Neural progenitor cell (in vitro differentiated cells): Measurements from ENCODE around the gene GFER. TPM values are rescaled to one million over a fixed set of nuclear protein-coding genes. Genes with fewer than 3 reads are reported as not detected.
A peak's percentile ranks its signal among the peaks of the same experiment; 100 is the strongest.

ENCODE experiments used
- DNase-seq: peaks from one replicate; pipeline ENCODE4 v3.0.0-alpha.2; 2016; ENCODE audit warnings: low spot score
- H2AFZ ChIP-seq: fragments of 200-600 bp; sonication (generic); replicated peaks from 2 replicates; pipeline ENCODE4 v1.6.1; 2016; ENCODE audit warnings: antibody characterized with exemption
- H3F3A ChIP-seq: fragments of 200-600 bp; sonication (generic); 2 replicates; pipeline ENCODE4 v1.6.1; 2016; ENCODE audit warnings: antibody characterized with exemption, low read depth
- H3K27ac ChIP-seq: fragments of 200-600 bp; sonication (generic); 2 replicates; pipeline ENCODE4 v1.5.1; 2016; ENCODE audit warnings: mild to moderate bottlenecking
- H3K27me3 ChIP-seq: fragments of 200-600 bp; sonication (generic); 2 replicates; pipeline ENCODE4 v1.6.1; 2016; ENCODE audit warnings: mild to moderate bottlenecking, moderate library complexity
- H3K36me3 ChIP-seq: fragments of 200-600 bp; sonication (generic); 2 replicates; pipeline ENCODE4 v1.5.1; 2016
- H3K4me1 ChIP-seq: fragments of 200-600 bp; sonication (generic); 2 replicates; pipeline ENCODE4 v1.6.1; 2016; ENCODE audit warnings: mixed run types
- H3K4me2 ChIP-seq: fragments of 200-600 bp; sonication (generic); 2 replicates; pipeline ENCODE4 v1.6.1; 2016
- H3K4me3 ChIP-seq: fragments of 200-600 bp; sonication (generic); 2 replicates; pipeline ENCODE4 v1.5.1; 2016
- H3K79me2 ChIP-seq: fragments of 200-600 bp; sonication (generic); 2 replicates; pipeline ENCODE4 v1.6.1; 2016; ENCODE audit warnings: low read depth
- H3K9ac ChIP-seq: fragments of 200-600 bp; sonication (generic); 2 replicates; pipeline ENCODE4 v1.6.1; 2016
- H3K9me3 ChIP-seq: fragments of 200-600 bp; sonication (generic); 2 replicates; pipeline ENCODE4 v1.5.1; 2016; ENCODE audit warnings: low read depth
- H4K20me1 ChIP-seq: fragments of 200-600 bp; sonication (generic); 2 replicates; pipeline ENCODE4 v1.6.1; 2016; ENCODE audit warnings: low read depth
- H3K27ac Mint-ChIP-seq: 3 replicates; pipeline ENCODE4 v1.8.0; 2021; ENCODE audit warnings: mixed read lengths
- H3K27me3 Mint-ChIP-seq: 2 replicates; pipeline ENCODE4 v1.8.0; 2022; ENCODE audit warnings: low read depth, mild to moderate bottlenecking, inconsistent platforms, moderate library complexity, mixed read lengths; ENCODE audit not compliant: insufficient read depth
- H3K36me3 Mint-ChIP-seq: 3 replicates; pipeline ENCODE4 v1.8.0; 2021; ENCODE audit warnings: mixed read lengths
- H3K4me1 Mint-ChIP-seq: 3 replicates; pipeline ENCODE4 v1.8.0; 2021; ENCODE audit warnings: mixed read lengths
- H3K4me3 Mint-ChIP-seq: 3 replicates; pipeline ENCODE4 v1.8.0; 2021; ENCODE audit warnings: mild to moderate bottlenecking, moderate library complexity, mixed read lengths
- H3K9me3 Mint-ChIP-seq: 3 replicates; pipeline ENCODE4 v1.8.0; 2020; ENCODE audit warnings: mixed read lengths
- CTCF ChIP-seq: fragments of 200-600 bp; sonication (generic); IDR thresholded peaks from 2 replicates; pipeline ENCODE4 v1.5.1; 2017; ENCODE audit warnings: antibody characterized with exemption, mild to moderate bottlenecking
- EZH2 ChIP-seq: fragments of 200-600 bp; sonication (generic); IDR thresholded peaks from 2 replicates; pipeline ENCODE4 v1.6.1; 2017; ENCODE audit warnings: antibody characterized with exemption, mild to moderate bottlenecking, moderate library complexity
- EZH2phosphoT487 ChIP-seq: fragments of 200-600 bp; sonication (generic); IDR thresholded peaks from 2 replicates; pipeline ENCODE4 v1.6.1; 2017; ENCODE audit warnings: antibody characterized with exemption
- total RNA-seq: library from RNA; depleted of rRNA; stranded (reverse); fragments of >200 nt; gene quantifications from 2 replicates; pipeline ENCODE4 v1.2.3, GENCODE V29; 2015; ENCODE audit warnings: low replicate concordance

The GFER gene
- total RNA-seq, 1 donor from 2014 or later, result 35.1 TPM

- no peak for TF ChIP-seq CTCF
- peak; percentile 79 for TF ChIP-seq EZH2
- TF ChIP-seq EZH2phosphoT487, result peak; percentile 48
- no peak overlapping the region for H2AFZ ChIP-seq
- H3K36me3 ChIP-seq, result no peaks in the 10 kb centered on the region
- H3K27me3 Mint-ChIP-seq, result peaks cover 24% of the 10 kb centered on the region
- H3K4me3 ChIP-seq, result peak overlapping the region; percentile 25
- H3K4me2 ChIP-seq, result peak overlapping the region; percentile 77
- no peak overlapping the region for H3K9ac ChIP-seq
- no peak overlapping the region for H3K27ac ChIP-seq
- peaks cover 56% of the 10 kb centered on the region for H3K27me3 ChIP-seq
- H3K36me3 Mint-ChIP-seq, result no peaks in the 10 kb centered on the region
- peaks cover 10% of the 10 kb centered on the region for H3K79me2 ChIP-seq
- H3K27ac Mint-ChIP-seq, result no peak overlapping the region
- H3K4me1 ChIP-seq, result peaks cover 36% of the 10 kb centered on the region
- no peak overlapping the region for H3K4me3 Mint-ChIP-seq
- H3K4me1 Mint-ChIP-seq, result peaks cover 23% of the 10 kb centered on the region
- H3K9me3 ChIP-seq, result no peaks in the 10 kb centered on the region
- H3K9me3 Mint-ChIP-seq, result no peaks in the 10 kb centered on the region
- H3F3A ChIP-seq, result peaks cover 26% of the 10 kb centered on the region
- DNase-seq, result peak; percentile 49
- H4K20me1 ChIP-seq, result peaks cover 44% of the 10 kb centered on the region
Observed at GRCh38 chr16:1980030-1980769, 3.8 kb upstream of the GFER start.

GRCh38 chr16:1980770-1981087 is 3.3 kb upstream of the GFER start:
- Histone ChIP-seq H3K36me3 (no peaks in the 10 kb centered on the region), H3K4me3 (no peak overlapping the region)
- H3K9me3 Mint-ChIP-seq, result no peaks in the 10 kb centered on the region

GRCh38 chr16:1981398-1981836 is 2.6 kb upstream of the GFER start, which contains the start of gene NOXO1:
NOXO1 (minus strand) TSS chr16:1981469; CDS start chr16:1981179, 290 bp downstream.
- Histone ChIP-seq H3K9ac (no peak within 1 kb of the TSS), H3K79me2 (peaks cover 14% of the 10 kb centered on the region), H3K4me1 (peaks cover 37% of the 10 kb centered on the region), H3K4me2 (peak within 1 kb of the TSS; percentile 77), H3K36me3 (no peaks in the 10 kb centered on the region), H3K27me3 (peaks cover 56% of the 10 kb centered on the region), H3K27ac (no peak within 1 kb of the TSS), H2AFZ (no peak within 1 kb of the TSS), H3K4me3 (no peak within 1 kb of the TSS), H4K20me1 (peaks cover 44% of the 10 kb centered on the region), H3K9me3 (no peaks in the 10 kb centered on the region), H3F3A (peaks cover 26% of the 10 kb centered on the region)
- Mint-ChIP-seq H3K27ac (no peak within 1 kb of the TSS), H3K27me3 (peaks cover 24% of the 10 kb centered on the region), H3K4me1 (peaks cover 24% of the 10 kb centered on the region), H3K36me3 (peaks cover 2% of the 10 kb centered on the region), H3K4me3 (peak within 1 kb of the TSS; percentile 82), H3K9me3 (no peaks in the 10 kb centered on the region)
- TF ChIP-seq EZH2 (no peak), CTCF (no peak), EZH2phosphoT487 (no peak)
- DNase-seq, result no peak

More at GRCh38 chr16:1980770-1981087, 3.3 kb upstream of the GFER start:
- peaks cover 24% of the 10 kb centered on the region for H3K4me1 Mint-ChIP-seq
- peaks cover 56% of the 10 kb centered on the region for H3K27me3 ChIP-seq
- H2AFZ ChIP-seq, result no peak overlapping the region
- peak overlapping the region; percentile 77 for H3K4me2 ChIP-seq
- H3F3A ChIP-seq, result peaks cover 26% of the 10 kb centered on the region
- no peak overlapping the region for H3K4me3 Mint-ChIP-seq
- H3K27ac Mint-ChIP-seq, result no peak overlapping the region
- no peaks in the 10 kb centered on the region for H3K9me3 ChIP-seq
- H3K27ac ChIP-seq, result no peak overlapping the region
- TF ChIP-seq EZH2phosphoT487 (no peak), CTCF (no peak), EZH2 (no peak)
- no peak for DNase-seq
- peaks cover 14% of the 10 kb centered on the region for H3K79me2 ChIP-seq
- peaks cover 44% of the 10 kb centered on the region for H4K20me1 ChIP-seq
- H3K4me1 ChIP-seq, result peaks cover 37% of the 10 kb centered on the region
- H3K36me3 Mint-ChIP-seq, result no peaks in the 10 kb centered on the region
- H3K27me3 Mint-ChIP-seq, result peaks cover 24% of the 10 kb centered on the region
- H3K9ac ChIP-seq, result no peak overlapping the region
